IMR-90 (cell line): ENCODE data around the gene SLC12A7.

Experiments
- CTCF ChIP-seq: conservative IDR thresholded peaks from 2 replicates; pipeline ENCODE4 v1.5.1; 2012; ENCODE audit warnings: mild to moderate bottlenecking, low read depth, low read length, improper control_type of control experiment
- MAZ ChIP-seq: IDR thresholded peaks from 2 replicates; pipeline ENCODE4 v1.6.1; 2012; ENCODE audit warnings: low read depth, mild to moderate bottlenecking, low read length, improper control_type of control experiment, moderate library complexity, borderline replicate concordance
- MXI1 ChIP-seq: IDR thresholded peaks from 2 replicates; pipeline ENCODE4 v1.6.1; 2012; ENCODE audit warnings: low read depth, mild to moderate bottlenecking, low read length, moderate library complexity, borderline replicate concordance
- POLR2A ChIP-seq: IDR thresholded peaks from 2 replicates; pipeline ENCODE4 v1.6.1; 2012; ENCODE audit warnings: mild to moderate bottlenecking, low read depth, low read length
- RAD21 ChIP-seq: IDR thresholded peaks from 2 replicates; pipeline ENCODE4 v1.6.1; 2012; ENCODE audit warnings: low read length, improper control_type of control experiment
- SMC3 ChIP-seq: fragments of 150-350 bp; IDR thresholded peaks from 2 replicates; pipeline ENCODE4 v1.6.1; 2016; ENCODE audit warnings: low read depth, mild to moderate bottlenecking, antibody characterized with exemption, low read length, moderate library complexity
- TF ChIP-seq, protein P1 (sequence below): fragments of 150-350 bp; IDR thresholded peaks from 2 replicates; pipeline ENCODE4 v1.6.1; 2016; ENCODE audit warnings: low read depth, mild to moderate bottlenecking, low read length, moderate library complexity, borderline replicate concordance
- TF ChIP-seq, protein P2 (sequence below): fragments of 150-350 bp; IDR thresholded peaks from 2 replicates; pipeline ENCODE4 v1.6.1; 2017; ENCODE audit warnings: mild to moderate bottlenecking, antibody characterized with exemption, low read length, low read depth

- TF ChIP-seq MXI1 (no peak), RAD21 (no peak), POLR2A (no peak), SMC3 (no peak), CTCF (no peak), MAZ (no peak)
- TF ChIP-seq, protein P1, sequence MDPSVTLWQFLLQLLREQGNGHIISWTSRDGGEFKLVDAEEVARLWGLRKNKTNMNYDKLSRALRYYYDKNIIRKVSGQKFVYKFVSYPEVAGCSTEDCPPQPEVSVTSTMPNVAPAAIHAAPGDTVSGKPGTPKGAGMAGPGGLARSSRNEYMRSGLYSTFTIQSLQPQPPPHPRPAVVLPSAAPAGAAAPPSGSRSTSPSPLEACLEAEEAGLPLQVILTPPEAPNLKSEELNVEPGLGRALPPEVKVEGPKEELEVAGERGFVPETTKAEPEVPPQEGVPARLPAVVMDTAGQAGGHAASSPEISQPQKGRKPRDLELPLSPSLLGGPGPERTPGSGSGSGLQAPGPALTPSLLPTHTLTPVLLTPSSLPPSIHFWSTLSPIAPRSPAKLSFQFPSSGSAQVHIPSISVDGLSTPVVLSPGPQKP, result no peak
- TF ChIP-seq, protein P2, sequence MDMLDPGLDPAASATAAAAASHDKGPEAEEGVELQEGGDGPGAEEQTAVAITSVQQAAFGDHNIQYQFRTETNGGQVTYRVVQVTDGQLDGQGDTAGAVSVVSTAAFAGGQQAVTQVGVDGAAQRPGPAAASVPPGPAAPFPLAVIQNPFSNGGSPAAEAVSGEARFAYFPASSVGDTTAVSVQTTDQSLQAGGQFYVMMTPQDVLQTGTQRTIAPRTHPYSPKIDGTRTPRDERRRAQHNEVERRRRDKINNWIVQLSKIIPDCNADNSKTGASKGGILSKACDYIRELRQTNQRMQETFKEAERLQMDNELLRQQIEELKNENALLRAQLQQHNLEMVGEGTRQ, result no peak
Measured at GRCh38 chr5:1106385-1107166, 5.3 kb downstream of the SLC12A7 start.
